GM12878 (cell line): ENCODE results near the gene AGAP1. TPM values are rescaled to one million over a fixed set of nuclear protein-coding genes. Genes with fewer than 3 reads are reported as not detected.

ENCODE experiments used
- ATAC-seq: fragments of 200-7000 bp; cut with Tn5 transposase; 3 replicates; pipeline ENCODE4 v1.9.1; 2020; ENCODE audit warnings: mild to moderate bottlenecking, moderate library complexity
- BruUV-seq: library from RNA; stranded (reverse); fragments of 400-500 nt; replicated peaks from 2 replicates; lab custom pipeline; 2021; lab: Mats Ljungman, UMichigan
- CTCF ChIA-PET: fragments of 300-600 bp; sonication (Branson Sonifier 250); formaldehyde crosslinking; extraction: SDS; loops from one replicate; lab custom pipeline; 2021; ENCODE audit warnings: inconsistent platforms; lab: Yijun Ruan, JAX
- POLR2A ChIA-PET: fragments of 350-600 bp; formaldehyde crosslinking; extraction: SDS; loops from one replicate; lab custom pipeline; 2021; ENCODE audit warnings: inconsistent platforms; lab: Charles Lee
- RAD21 ChIA-PET: fragments of 300-600 bp; sonication (Branson Sonifier 250); formaldehyde crosslinking; loops from one replicate; lab custom pipeline; 2023; ENCODE audit warnings: antibody characterized with exemption; ENCODE audit not compliant: unreplicated experiment; lab: Charles Lee
- SMC1A ChIA-PET: fragments of 300-600 bp; sonication (Branson Sonifier 250); formaldehyde crosslinking; loops from one replicate; lab custom pipeline; 2023; ENCODE audit not compliant: unreplicated experiment, uncharacterized antibody; lab: Charles Lee
- DNase-seq: peaks from one replicate; pipeline ENCODE4 v3.0.0-alpha.2; 2011; ENCODE audit warnings: low read depth, low spot score
- FAIRE-seq: peaks from 3 replicates; lab custom pipeline; 2011; peaks lifted over from hg19 to GRCh38; lab: Jason Lieb, UNC
- H2AFZ ChIP-seq: 2 replicates; pipeline ENCODE4 v1.6.0; 2011; ENCODE audit warnings: low read depth, low read length, control low read depth; ENCODE audit not compliant: control insufficient read depth
- H3K27ac ChIP-seq: 2 replicates; pipeline ENCODE4 v1.5.1; 2011; ENCODE audit warnings: control low read depth; ENCODE audit not compliant: control insufficient read depth, insufficient read depth
- H3K27me3 ChIP-seq, 2 experiments: replicated peaks in 1 of 2; 2 replicates each; pipeline versions ENCODE4 v1.6.0 to v1.6.1; 2011; ENCODE audit warnings: low read length in 1 of 2; ENCODE audit not compliant: control insufficient read depth in 2 of 2, insufficient read depth in 2 of 2
- H3K36me3 ChIP-seq, 2 experiments: 2 replicates each; pipeline ENCODE4 v1.5.1; 2011; ENCODE audit warnings: low read length in 1 of 2; ENCODE audit not compliant: control insufficient read depth in 2 of 2, insufficient read depth in 2 of 2
- H3K4me1 ChIP-seq: 2 replicates; pipeline ENCODE4 v1.6.1; 2011; ENCODE audit warnings: mild to moderate bottlenecking, low read length, moderate library complexity, mixed read lengths; ENCODE audit not compliant: control insufficient read depth, insufficient read depth
- H3K4me2 ChIP-seq: 2 replicates; pipeline ENCODE4 v1.6.0; 2011; ENCODE audit warnings: control low read depth; ENCODE audit not compliant: control insufficient read depth, insufficient read depth
- H3K4me3 ChIP-seq: fragments of 200-600 bp; sonication (generic); 2 replicates; pipeline ENCODE4 v1.5.1; 2016
- H3K79me2 ChIP-seq: 2 replicates; pipeline ENCODE4 v1.6.0; 2011; ENCODE audit warnings: low read length; ENCODE audit not compliant: control insufficient read depth, insufficient read depth
- H3K9ac ChIP-seq: 2 replicates; pipeline ENCODE4 v1.8.0; 2011; ENCODE audit warnings: low read length, control low read depth, mixed read lengths; ENCODE audit not compliant: control insufficient read depth, insufficient read depth
- H3K9me3 ChIP-seq: replicated peaks from 3 replicates; pipeline ENCODE4 v1.5.1; 2011; ENCODE audit warnings: mild to moderate bottlenecking, low read length; ENCODE audit not compliant: control insufficient read depth, insufficient read depth
- H4K20me1 ChIP-seq: 2 replicates; pipeline ENCODE4 v1.6.0; 2011; ENCODE audit not compliant: control insufficient read depth, insufficient read depth
- ASH2L ChIP-seq: fragments of 300-600, 200-600 bp; sonication (generic); IDR thresholded peaks from 2 replicates; pipeline ENCODE4 v1.6.1; 2017; ENCODE audit warnings: low read depth, mild to moderate bottlenecking, borderline replicate concordance
- BACH1 ChIP-seq: fragments of 450-650 bp; IDR thresholded peaks from 2 replicates; pipeline ENCODE4 v1.6.1; 2017; ENCODE audit warnings: mild to moderate bottlenecking, borderline replicate concordance
- CREB1 ChIP-seq: IDR thresholded peaks from 2 replicates; pipeline ENCODE4 v1.6.1; 2012; ENCODE audit warnings: low read depth, mild to moderate bottlenecking, inconsistent platforms
- E4F1 ChIP-seq: fragments of 450-650 bp; IDR thresholded peaks from 2 replicates; pipeline ENCODE4 v1.6.1; 2018; ENCODE audit warnings: borderline replicate concordance, mild to moderate bottlenecking; ENCODE audit not compliant: partially characterized antibody
- ETV6 ChIP-seq, 2 experiments: fragments of 450-650 bp in 1 of 2; IDR thresholded peaks in 1 of 2; conservative IDR thresholded peaks in 1 of 2; 2 replicates each; pipeline ENCODE4 v1.6.1; 2014; ENCODE audit warnings: antibody characterized with exemption in 1 of 2, borderline replicate concordance in 1 of 2, low read depth in 1 of 2, mild to moderate bottlenecking in 1 of 2, moderate library complexity in 1 of 2
- GATAD2B ChIP-seq: fragments of 450-650 bp; conservative IDR thresholded peaks from 2 replicates; pipeline ENCODE4 v1.6.1; 2017; ENCODE audit warnings: low read depth, mild to moderate bottlenecking, moderate library complexity
- KDM1A ChIP-seq: fragments of 200-600 bp; sonication (generic); IDR thresholded peaks from 2 replicates; pipeline ENCODE4 v1.6.1; 2016; ENCODE audit warnings: borderline replicate concordance
- NBN ChIP-seq: fragments of 450-650 bp; IDR thresholded peaks from 2 replicates; pipeline ENCODE4 v1.6.1; 2016
- NFYA ChIP-seq: IDR thresholded peaks from 2 replicates; pipeline ENCODE4 v1.6.1; 2011; ENCODE audit warnings: low read depth, mild to moderate bottlenecking, low read length, improper control_type of control experiment, borderline replicate concordance
- RBBP5 ChIP-seq: fragments of 200-600 bp; sonication (generic); conservative IDR thresholded peaks from 2 replicates; pipeline ENCODE4 v1.6.1; 2016
- SMAD5 ChIP-seq: IDR thresholded peaks from 2 replicates; pipeline ENCODE4 v1.6.1; 2016; ENCODE audit warnings: antibody characterized with exemption, low read depth
- SPI1 ChIP-seq: IDR thresholded peaks from 2 replicates; pipeline ENCODE4 v1.6.1; 2011; ENCODE audit warnings: low read depth, mild to moderate bottlenecking, low read length, moderate library complexity, borderline replicate concordance; ENCODE audit not compliant: insufficient read depth
- SREBF1 ChIP-seq: IDR thresholded peaks from 2 replicates; pipeline ENCODE4 v1.6.1; 2012; ENCODE audit warnings: mild to moderate bottlenecking, low read length
- SUPT20H ChIP-seq: IDR thresholded peaks from 2 replicates; pipeline ENCODE4 v1.6.1; 2011; ENCODE audit warnings: low read depth, mild to moderate bottlenecking, low read length, moderate library complexity, borderline replicate concordance; ENCODE audit not compliant: control insufficient read depth
- TCF3 ChIP-seq: IDR thresholded peaks from 2 replicates; pipeline ENCODE4 v1.6.1; 2012; ENCODE audit warnings: low read depth, mild to moderate bottlenecking, low read length, borderline replicate concordance; ENCODE audit not compliant: insufficient read depth
- TCF7 ChIP-seq: IDR thresholded peaks from 2 replicates; pipeline ENCODE4 v1.6.1; 2014; ENCODE audit warnings: antibody characterized with exemption, borderline replicate concordance
- WGBS: methylation state at CpG from one replicate; pipeline ENCODE4 v1.1.6; 2016; ENCODE audit warnings: low lambda C conversion rate; ENCODE audit not compliant: insufficient replicate concordance, insufficient coverage; ENCODE audit errors: missing lambda C conversion rate; 5-methylcytosine and 5-hydroxymethylcytosine counted together
- in situ Hi-C: fragments of 300-500 bp; cut with MboI; formaldehyde crosslinking; loops from 9 replicates; pipeline ENCODE4 v1.14.3; 2018; ENCODE audit warnings: mixed read lengths
- intact Hi-C: fragments of 100-400 bp; cut with micrococcal nuclease; formaldehyde crosslinking; loops from one replicate; pipeline ENCODE4 v1.14.2; 2022; ENCODE audit not compliant: unreplicated experiment
- polyA plus RNA-seq, 11 experiments: library from polyadenylated mRNA; depleted of rRNA in 4 of 11; unstranded in 6 of 11; stranded (reverse) in 5 of 11; fragments of >200 nt; fragmentation: Nextera tagmentation in 4 of 11; fragmentation: Illumina TruSeq in 1 of 11; extraction: Ambion mirVana in 4 of 11; extraction: Trizol in 1 of 11; gene quantifications; 1 replicate in 1 of 11; 2 replicates in 10 of 11; pipeline versions ENCODE4 v1.2.1 to v1.2.3, GENCODE V29; 2011 to 2016; ENCODE audit warnings: inconsistent platforms in 2 of 11, missing spikeins in 2 of 11, low read depth in 1 of 11
- total RNA-seq, 4 experiments: library from RNA; depleted of rRNA in 3 of 4; stranded (reverse); fragments of >200 nt in 3 of 4; fragmentation: Illumina TruSeq in 1 of 4; extraction: Trizol in 1 of 4; gene quantifications; 2 replicates each; pipeline versions ENCODE4 v1.2.1 to v1.2.3, GENCODE V29; 2013 to 2021
- TF ChIP-seq, protein P1 (sequence below): fragments of 450-650 bp; conservative IDR thresholded peaks from 2 replicates; pipeline ENCODE4 v1.6.1; 2017; ENCODE audit warnings: mild to moderate bottlenecking, moderate library complexity

The AGAP1 gene
- total and polyA plus RNA-seq, 10 of the 15 experiments (the other 5 are each of a cell fraction or from before 2014, with no cell fraction given): 0.05 to 0.15 (median 0.06) TPM; not detected in 7

DNA sequence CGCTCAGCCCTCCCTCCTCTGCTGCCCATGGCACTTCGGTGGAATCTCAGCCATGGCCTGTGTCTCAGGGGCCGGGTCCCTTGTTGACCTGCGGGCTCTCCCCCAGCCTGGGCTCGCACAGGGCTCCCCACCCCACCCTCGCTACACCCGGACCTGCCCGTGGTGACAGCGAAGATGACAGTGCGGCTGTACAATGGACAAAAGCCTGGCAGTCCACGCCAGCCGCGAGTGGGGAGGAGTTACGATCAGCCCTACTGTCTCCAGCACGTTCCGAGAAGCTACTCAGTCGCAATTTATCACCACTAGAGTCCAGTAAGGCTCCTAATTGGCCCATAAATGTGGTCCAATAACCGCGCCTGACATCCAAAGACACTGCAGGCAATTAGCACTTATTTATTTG is 642.7 kb downstream of the AGAP1 start:
- 36% methylated on average over 19 of the region's 19 CpGs for WGBS
- no peaks in the 10 kb centered on the region for H3K4me1 ChIP-seq
- ChIA-PET POLR2A (no interaction called here), RAD21 (no interaction called here), CTCF (no interaction called here), SMC1A (no interaction called here)
- in situ Hi-C loops: no loop called here
- no peak overlapping the region for H3K4me3 ChIP-seq
- H3K4me2 ChIP-seq: no peak overlapping the region
- BruUV-seq: no TSS peak
- no peaks in the 10 kb centered on the region for H4K20me1 ChIP-seq
- no peak overlapping the region for H2AFZ ChIP-seq
- H3K79me2 ChIP-seq: no peaks in the 10 kb centered on the region
- intact Hi-C loops: no loop called here
- DNase-seq: no peak
- no peak for FAIRE-seq
- no peaks in the 10 kb centered on the region for H3K36me3 ChIP-seq
- TF ChIP-seq ASH2L: no peak
- no peak for TF ChIP-seq SPI1
- TF ChIP-seq GATAD2B: no peak
- no peak for TF ChIP-seq SUPT20H
- TF ChIP-seq, protein P1, sequence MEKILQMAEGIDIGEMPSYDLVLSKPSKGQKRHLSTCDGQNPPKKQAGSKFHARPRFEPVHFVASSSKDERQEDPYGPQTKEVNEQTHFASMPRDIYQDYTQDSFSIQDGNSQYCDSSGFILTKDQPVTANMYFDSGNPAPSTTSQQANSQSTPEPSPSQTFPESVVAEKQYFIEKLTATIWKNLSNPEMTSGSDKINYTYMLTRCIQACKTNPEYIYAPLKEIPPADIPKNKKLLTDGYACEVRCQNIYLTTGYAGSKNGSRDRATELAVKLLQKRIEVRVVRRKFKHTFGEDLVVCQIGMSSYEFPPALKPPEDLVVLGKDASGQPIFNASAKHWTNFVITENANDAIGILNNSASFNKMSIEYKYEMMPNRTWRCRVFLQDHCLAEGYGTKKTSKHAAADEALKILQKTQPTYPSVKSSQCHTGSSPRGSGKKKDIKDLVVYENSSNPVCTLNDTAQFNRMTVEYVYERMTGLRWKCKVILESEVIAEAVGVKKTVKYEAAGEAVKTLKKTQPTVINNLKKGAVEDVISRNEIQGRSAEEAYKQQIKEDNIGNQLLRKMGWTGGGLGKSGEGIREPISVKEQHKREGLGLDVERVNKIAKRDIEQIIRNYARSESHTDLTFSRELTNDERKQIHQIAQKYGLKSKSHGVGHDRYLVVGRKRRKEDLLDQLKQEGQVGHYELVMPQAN: no peak
- TF ChIP-seq RBBP5: no peak
- TF ChIP-seq NBN: no peak
- TF ChIP-seq CREB1: no peak
- no peak for TF ChIP-seq E4F1
- no peak for TF ChIP-seq TCF3
- TF ChIP-seq KDM1A: no peak
- no peak for TF ChIP-seq BACH1
- no peak for TF ChIP-seq ETV6 (conservative IDR thresholded peaks at IDR 0.05 in 1 of 2, IDR thresholded peaks at IDR 0.05 in 1 of 2; ENCODE audit: borderline replicate concordance in 1 of 2, low read depth in 1 of 2)
- TF ChIP-seq TCF7: no peak
- no peak for TF ChIP-seq SREBF1
- no peak for TF ChIP-seq SMAD5
- TF ChIP-seq NFYA: no peak
- H3K9ac ChIP-seq: no peak overlapping the region
- H3K27ac ChIP-seq: no peak overlapping the region
- H3K27me3 ChIP-seq: no peaks in the 10 kb centered on the region; a peak in 1 of 4 replicates
- ATAC-seq: no peak
- no peaks in the 10 kb centered on the region for H3K9me3 ChIP-seq
